ENCODE measurements around the gene PHOSPHO2.

PHOSPHO2 gene

DNA sequence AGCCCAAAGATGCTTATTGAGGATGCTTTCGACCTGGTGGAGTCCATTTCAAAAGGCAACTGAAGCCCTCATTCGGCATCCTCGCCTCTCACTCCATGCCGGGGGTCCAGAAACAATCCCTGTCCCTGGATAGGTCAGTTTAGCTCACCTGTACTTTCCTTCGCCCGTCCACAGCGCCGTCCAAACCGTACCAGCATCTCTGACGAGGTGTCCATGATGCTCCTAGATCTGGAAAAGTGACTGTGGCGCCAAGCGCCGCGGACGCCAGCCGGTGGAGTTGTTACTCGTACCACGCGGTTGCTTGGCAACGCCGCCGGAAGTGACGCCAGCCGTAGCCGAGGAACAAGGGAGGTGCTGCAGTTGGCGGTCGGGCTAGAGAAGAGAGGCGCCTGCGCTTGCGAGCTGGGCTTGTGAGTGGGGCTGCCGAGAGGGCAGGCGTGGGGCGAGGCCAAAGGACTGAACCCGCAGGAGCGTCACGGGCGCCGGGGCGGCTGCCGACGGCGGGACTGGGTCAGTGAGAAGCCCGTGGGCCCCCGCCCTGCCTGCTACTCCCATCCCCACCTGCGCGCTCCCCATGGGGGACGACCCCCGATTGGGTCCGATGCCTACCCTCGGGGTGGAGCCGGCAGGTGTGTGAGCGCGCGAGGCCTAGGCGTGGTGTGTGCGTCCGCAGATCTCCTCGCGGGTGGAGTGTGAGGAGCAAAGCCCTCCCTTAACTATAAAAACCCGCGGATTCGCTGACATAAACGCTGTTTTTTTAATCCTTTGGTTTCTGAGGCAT, at the start of gene PHOSPHO2, which contains the start of gene CFAP210:
Gene PHOSPHO2 (plus strand): TSS at position 357 of the 781 bp plus-strand sequence. CDS start 6,503 bp downstream, outside the sequence.
Gene CFAP210 (minus strand): TSS at position 293 of the 781 bp plus-strand sequence. CDS start 78 bp downstream, at position 215.
- DNase-seq, result peak; percentile 96

DNA sequence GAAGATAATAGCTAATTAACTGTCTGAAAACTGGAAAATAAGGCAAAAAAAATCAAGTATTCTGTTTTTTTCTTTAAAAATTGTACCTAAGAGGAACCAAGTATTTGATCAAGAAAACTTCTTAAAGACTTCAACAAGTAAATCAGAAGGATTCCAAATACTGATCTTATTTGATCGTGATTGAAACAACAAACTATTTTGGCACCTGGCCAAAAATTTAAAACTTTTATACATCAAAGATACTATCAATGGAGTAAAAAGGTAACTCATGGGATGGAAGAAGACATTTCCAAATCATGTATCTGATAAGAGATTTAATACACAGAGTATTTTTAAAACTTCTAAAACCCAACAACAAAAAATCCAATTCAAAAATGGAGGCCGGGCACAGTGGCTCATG, 46.8 kb upstream of the PHOSPHO2 start:
- no peak for DNase-seq

DNA sequence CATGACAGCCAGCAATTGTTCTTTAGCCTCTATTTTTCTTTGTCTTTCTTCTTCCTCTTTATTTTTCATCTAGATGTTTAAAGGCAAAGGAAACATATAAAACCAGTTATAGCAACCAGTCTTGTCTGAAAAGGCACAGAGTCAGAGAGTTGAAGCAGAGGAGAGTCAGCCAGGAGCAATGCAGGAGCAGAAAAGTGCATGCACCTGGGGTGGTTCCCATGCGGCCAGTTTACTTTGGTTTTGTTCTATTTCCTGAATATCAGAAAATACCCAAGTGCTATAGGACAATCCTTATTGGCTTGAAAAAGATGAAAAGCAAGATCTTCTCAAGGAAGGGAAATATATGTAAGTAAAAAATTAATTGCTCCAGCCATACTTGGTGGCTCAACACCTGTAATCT, 45.0 kb upstream of the PHOSPHO2 start:
- DNase-seq, result no peak

DNA sequence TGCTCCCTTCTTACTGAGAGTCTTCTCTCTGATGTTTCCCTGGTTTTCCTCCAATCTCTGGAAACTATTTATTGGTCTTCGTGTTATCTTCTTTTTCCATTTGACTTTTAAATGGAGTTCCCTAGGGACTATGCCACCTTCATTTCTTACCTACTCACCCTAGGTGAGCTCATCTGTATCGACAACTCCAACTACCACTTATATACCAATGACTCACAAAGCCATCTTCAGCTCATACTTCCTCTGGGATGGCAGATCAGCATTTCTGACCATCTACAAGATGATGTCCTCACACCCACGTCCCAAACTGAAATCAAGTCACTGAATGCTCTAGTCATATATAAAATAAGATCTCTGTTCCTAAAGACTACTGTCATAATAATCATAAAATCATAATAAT, 40.6 kb upstream of the PHOSPHO2 start:
- DNase-seq, result no peak

DNA sequence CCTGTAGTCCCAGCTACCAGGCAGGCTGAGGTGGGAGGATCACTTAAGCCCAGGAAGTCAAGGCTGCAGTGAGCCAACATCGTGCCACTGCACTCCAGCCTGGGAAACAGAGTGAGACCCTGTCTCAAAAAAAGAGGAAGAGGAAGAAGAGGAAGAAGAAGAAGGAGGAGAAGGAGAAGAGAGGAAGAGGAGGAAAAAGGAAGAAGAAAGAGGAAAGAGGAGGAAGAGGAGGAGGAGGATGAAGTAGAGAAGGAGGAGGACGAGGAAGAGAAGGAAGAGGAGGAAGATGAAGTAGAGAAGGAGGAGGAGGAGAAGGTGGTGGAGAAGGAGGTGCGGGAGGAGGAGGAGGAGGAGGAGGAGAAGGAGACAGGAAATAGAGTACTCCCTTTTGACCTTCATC, 38.1 kb upstream of the PHOSPHO2 start:
- no peak for DNase-seq

DNA sequence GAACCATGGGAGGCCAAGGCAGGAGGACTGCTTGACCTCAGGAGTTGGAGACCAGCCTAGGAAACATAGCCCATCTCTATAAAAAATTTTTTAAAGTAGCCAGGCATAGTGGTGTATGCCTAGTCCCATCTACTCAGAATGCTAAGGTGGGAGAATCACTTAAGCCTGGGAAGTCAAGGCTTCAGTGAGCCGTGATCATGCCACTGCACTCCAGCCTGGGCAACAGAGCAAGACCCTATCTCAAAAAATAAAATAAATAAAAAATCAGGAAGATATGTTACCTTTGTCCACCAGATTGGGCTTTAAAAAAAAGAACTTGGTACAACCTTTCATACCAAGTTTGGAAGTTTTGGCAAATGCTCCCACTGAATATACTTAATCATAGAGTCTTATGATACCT, 35.4 kb upstream of the PHOSPHO2 start:
- no peak for DNase-seq

GRCh38 chr2:169659320-169659719, 34.9 kb upstream of the PHOSPHO2 start:
- DNase-seq, result no peak

- DNase-seq, result no peak
Measured at GRCh38 chr2:169661265-169661664, 33.0 kb upstream of the PHOSPHO2 start.

DNA sequence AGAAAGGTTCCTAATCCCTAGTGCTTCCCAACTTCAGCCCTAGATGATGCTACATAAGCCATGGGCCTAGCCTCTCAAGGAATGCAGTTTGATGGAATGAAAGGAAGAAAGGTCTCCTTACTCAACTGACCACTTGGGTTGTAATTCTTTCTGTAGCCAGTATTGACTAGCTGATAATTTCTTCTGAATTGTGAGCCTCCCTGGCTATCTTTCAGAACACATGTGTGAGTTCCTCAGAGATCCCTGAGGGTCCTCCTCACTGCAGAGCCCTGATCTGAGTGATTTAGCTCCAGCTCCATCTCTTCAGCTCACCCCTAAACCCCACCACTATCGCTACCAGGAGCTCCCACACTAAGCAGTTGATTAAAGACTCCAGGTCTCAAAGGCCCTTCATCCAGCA, 31.5 kb upstream of the PHOSPHO2 start:
- DNase-seq, result no peak

DNA sequence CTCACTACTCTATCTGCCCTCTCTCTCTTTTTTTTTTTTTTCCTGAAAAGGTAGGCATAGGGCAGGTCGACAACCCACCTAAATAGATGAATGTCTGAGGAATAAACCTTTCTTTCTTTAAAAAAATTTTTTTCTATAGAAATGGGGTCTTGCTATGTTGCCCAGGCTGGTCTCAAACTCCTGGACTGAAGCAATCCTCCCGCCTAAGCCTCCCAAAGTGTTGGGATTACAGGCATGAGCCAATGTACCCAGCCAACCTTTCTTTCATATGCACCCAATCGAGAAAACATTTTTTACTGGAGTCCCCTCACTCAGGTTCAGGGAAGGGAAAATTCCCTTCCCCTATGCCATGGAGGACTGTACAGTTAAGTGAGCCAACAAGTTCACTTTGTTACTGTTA, 31.0 kb upstream of the PHOSPHO2 start:
- DNase-seq, result no peak

DNA sequence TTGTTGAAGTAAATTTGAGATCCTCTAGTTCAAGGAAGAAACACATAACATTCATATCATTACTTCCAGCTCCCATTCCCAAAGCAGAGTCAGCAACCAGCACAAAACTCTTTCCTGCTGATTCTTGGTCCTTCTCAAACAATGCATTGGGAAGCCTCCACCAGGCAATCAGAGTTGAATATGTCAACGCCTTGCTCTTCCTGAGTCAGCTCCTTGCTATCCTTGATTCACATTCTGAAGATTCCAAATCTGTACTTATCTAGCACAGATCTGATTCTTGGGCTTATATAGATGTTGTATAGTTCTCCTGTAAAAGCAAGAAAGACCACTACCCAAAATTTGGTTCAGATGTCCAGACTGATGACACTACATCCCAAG, 29.7 kb upstream of the PHOSPHO2 start:
- no peak for DNase-seq

DNA sequence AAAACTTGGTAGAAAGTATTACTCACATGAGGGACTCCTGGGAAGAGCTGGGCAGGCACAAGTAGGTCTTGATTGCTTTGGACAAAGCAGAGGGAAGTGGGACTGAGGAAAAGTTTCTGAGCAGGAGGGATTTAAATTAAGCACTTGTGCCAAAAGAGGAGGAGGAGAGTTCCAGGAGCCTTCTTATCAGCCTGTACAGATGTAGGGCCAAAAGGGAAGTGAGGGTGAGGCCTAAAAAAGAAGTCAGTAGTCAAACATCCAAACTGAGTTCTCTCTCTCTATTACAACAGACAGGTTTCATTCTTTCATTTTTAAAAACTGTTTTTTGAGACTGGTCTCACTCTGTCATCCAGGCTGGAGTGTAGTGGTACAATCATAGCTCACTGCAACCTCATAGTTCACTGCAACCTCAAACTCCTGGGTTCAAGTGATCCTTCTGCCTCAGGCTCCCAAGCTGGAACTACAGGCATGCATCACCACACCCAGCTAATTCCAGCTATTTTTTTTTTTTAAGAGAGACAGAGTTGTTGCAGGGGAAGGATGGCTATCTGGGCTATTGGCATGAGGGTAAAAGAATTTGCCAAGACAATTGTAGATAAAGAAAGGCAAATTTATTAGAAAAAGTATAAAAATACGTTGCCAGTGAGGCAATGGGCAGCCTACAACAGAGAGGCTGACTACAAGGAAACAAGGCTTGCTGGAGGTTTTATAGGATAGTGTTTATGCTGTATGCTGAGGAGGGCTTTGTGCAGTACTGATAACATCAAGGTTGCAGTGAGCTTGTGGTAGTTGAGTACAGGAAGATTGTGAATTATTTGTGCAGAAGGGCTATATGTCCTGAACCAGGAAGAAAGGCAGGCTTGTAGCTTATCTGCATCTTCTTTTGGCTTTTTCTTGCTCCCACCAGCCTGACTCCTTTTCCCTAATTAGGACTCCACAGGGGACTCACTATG, 29.0 kb upstream of the PHOSPHO2 start:
- DNase-seq, result no peak

DNA sequence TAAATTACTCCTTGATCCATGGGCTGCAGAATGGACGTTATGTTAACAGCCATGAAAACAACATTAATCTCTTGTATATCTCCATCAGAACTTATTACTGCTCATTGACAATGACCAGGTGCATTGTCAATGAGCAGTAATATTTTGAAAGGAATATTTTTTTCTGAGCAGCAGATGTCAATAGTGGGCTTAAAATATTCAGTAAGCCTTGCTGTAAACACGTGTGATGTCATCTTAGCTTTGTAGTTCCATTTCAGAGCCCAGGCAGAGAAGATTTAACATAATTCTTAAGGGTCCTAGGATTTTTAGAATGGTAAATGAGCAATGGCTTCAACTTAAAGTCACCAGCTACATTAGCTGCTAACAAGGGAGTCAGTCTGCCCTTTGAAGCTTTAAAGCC, 26.7 kb upstream of the PHOSPHO2 start:
- no peak for DNase-seq

DNA sequence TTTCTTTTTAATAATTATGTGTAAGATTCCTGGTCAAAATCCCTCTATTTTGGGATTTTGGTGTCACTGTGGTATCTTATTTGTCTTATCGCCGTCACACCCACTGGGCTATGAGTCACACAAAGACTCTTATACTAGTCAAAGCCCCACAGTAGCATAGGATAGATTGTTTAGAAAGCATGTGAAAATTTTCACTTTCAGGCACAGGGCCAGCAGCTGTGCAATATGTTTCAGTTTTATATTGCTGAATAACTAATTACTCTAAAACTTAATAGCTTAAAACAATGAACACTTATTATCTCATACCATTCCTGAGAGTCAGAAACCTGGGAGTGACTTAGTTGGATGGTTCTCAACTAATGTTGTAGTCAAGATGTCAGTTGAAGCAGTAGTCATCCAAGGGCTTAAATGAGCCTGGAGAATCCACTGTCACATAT, 24.0 kb upstream of the PHOSPHO2 start:
- DNase-seq, result no peak

- DNase-seq, result no peak
Measured at GRCh38 chr2:169670937-169671336, 23.3 kb upstream of the PHOSPHO2 start.

DNA sequence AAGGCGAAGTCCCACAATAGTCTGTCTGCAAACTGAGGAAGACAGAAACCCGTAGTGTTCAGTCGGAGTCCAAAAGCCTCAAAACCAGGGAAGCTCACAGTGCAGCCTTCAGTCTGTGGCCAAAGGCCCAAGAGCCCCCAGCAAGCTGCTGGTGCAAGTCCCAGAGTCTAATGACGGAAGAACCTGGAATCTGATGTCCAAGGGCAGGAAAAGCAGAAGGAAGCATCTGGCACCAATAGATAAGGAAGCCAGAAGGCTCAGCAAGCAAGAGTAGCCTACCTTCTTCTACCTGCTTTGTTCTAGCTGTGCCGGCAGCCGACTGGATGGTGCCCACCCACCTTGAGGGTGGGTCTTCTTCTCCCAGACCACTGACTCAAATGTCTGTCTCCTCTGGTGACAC, 21.9 kb upstream of the PHOSPHO2 start:
- no peak for DNase-seq

GRCh38 chr2:169673106-169673505, 21.2 kb upstream of the PHOSPHO2 start:
- no peak for DNase-seq

DNA sequence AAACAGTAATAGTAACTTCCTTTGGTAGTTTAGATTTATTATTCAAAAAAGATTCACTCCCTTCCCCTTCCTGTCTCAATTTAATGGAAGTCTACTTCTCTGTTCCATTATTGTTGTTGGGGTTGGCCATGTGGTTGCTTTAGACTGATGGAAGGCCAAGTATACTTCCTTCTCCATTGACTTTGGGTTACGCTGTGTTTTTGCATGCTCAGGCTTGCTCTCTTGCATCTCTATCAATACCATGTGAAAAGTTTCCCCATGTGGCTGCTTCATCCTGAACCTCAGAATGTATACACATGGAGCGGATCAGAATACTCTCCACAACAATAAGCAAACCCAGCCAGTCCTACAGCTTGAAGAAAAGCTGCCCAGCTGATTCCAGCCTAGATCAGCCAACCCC, 20.3 kb upstream of the PHOSPHO2 start:
- no peak for DNase-seq

- DNase-seq, result no peak
Measured at GRCh38 chr2:169676357-169676756, 17.9 kb upstream of the PHOSPHO2 start.

DNA sequence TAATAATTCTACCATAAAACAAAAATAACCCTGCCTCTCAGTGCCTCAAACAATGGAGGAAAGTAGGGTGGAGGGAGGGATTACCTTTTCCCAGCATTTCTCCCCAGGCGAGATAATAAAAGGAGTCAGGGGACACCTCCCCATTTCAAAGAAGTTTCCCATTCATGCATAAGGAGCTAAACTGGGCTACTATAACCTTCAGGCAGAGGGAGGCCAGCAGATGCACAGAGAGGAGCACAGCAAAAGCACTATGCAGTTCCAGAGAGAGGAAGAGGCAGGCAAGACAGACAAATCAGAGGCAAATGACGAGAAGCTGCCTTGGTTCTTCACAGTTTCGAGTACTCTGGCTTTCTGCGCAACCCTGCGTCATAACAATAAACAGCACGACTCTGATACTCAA, 17.4 kb upstream of the PHOSPHO2 start:
- no peak for DNase-seq

- DNase-seq, result no peak
Measured at GRCh38 chr2:169683054-169683424, 11.2 kb upstream of the PHOSPHO2 start.

DNA sequence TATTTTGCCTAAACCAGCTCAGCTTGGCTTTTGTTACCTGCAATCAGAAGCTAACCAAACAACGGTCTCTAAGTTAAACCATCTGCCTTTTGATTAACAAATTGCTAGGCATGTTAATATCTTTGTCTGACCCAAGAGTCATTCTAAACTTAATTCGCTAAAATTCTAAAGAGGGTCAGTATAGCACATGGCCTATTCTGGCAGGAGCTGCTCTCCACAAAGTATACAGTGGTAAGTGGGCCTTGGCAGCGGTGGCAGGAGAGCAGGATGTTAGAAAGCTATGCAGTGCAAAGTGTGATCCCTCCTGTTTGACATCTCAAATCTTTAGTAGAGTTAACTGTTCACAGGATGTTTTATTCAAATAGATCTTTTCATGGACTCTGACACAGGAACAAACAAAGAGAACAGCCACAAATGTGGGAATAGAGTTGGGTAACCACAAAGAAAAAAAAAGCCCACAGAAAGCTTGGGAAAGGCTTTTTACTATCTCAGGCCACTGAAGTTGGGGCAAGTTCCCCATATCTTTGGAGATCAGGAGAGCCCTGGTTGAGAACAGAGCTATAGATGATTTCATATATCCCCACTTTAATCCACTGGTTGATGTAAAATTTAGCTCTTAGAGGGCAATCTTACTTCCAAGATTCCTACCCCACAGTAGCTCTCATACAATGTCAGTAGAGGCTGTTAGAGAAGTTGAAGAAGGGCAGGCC, 10.7 kb upstream of the PHOSPHO2 start:
- DNase-seq, result no peak

DNA sequence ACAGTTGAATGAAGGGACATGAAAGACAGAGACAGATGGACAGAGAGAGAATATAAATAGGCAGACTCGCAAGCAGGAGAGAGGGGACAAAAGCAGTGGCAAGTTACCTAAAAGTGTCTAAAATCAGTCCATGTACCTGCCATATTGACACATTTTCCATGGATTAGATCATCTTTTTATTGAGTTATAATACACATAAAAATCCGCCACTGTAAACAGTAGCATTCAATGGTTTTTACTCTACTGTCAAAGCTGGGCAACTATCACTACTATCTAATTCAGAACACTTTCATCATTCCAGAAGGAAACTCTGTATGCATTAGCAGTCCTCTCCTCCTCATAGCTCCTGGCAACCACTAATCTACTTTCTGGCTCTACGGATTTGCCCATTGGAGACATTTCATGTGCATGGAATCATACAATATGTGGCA, 10.1 kb upstream of the PHOSPHO2 start:
- DNase-seq, result no peak
